NCI-H2081 (cell line): ENCODE measurements around the gene CAPN9.
A peak's percentile ranks its signal among the peaks of the same experiment; 100 is the strongest.
"Not testable (repeated sequence)": the region's sequence is repeated elsewhere in the genome, so short reads cannot be mapped to it uniquely, and the experiment has no call there.

Source experiments
- DNase-seq, 2 experiments: peaks; one replicate each; lab custom pipeline; 2025; lab: John Stamatoyannopoulos, UW

CAPN9 gene

GRCh38 chr1:230825761-230826160 is 78.6 kb downstream of the CAPN9 start:
- no peak for DNase-seq

- DNase-seq = no peak
Observed at GRCh38 chr1:230826166-230826875, 79.1 kb downstream of the CAPN9 start.

- no peak for DNase-seq
Observed at GRCh38 chr1:230827081-230827681, 80.0 kb downstream of the CAPN9 start.

- DNase-seq = no peak
Observed at GRCh38 chr1:230827801-230828200, 80.6 kb downstream of the CAPN9 start.

GRCh38 chr1:230828421-230828820 is 81.2 kb downstream of the CAPN9 start:
- no peak for DNase-seq

- DNase-seq = no peak
Observed at GRCh38 chr1:230831771-230832170, 84.6 kb downstream of the CAPN9 start.

GRCh38 chr1:230832476-230832875 is 85.3 kb downstream of the CAPN9 start:
- DNase-seq = no peak

GRCh38 chr1:230833511-230833910 is 86.3 kb downstream of the CAPN9 start:
- DNase-seq = no peak

- no peak for DNase-seq
Observed at GRCh38 chr1:230834292-230834691, 87.1 kb downstream of the CAPN9 start.

GRCh38 chr1:230836347-230836746 is 89.2 kb downstream of the CAPN9 start:
- DNase-seq = no peak

- DNase-seq = no peak
Observed at GRCh38 chr1:230836793-230837192, 89.6 kb downstream of the CAPN9 start.

GRCh38 chr1:230839173-230839572 is 92.0 kb downstream of the CAPN9 start:
- DNase-seq = no peak

GRCh38 chr1:230842801-230843200 is 95.6 kb downstream of the CAPN9 start:
- no peak for DNase-seq

GRCh38 chr1:230843503-230844309 is 96.5 kb downstream of the CAPN9 start:
- DNase-seq = no peak

- DNase-seq = no peak
Observed at GRCh38 chr1:230844561-230844960, 97.4 kb downstream of the CAPN9 start.

GRCh38 chr1:230845184-230845583 is 98.0 kb downstream of the CAPN9 start:
- DNase-seq = not testable (repeated sequence)

GRCh38 chr1:230848235-230848634 is 101.0 kb downstream of the CAPN9 start:
- no peak for DNase-seq

- peak in 1 of 2 experiments; percentile 45 for DNase-seq
Observed at GRCh38 chr1:230849451-230850224, 102.5 kb downstream of the CAPN9 start.

GRCh38 chr1:230850547-230850946 is 103.4 kb downstream of the CAPN9 start:
- no peak for DNase-seq

GRCh38 chr1:230851291-230851691 is 104.1 kb downstream of the CAPN9 start:
- no peak for DNase-seq
